ENCODE results near the gene RPUSD3.
A peak's percentile ranks its signal among the peaks of the same experiment; 100 is the strongest.
"Not testable (repeated sequence)": the region's sequence is repeated elsewhere in the genome, so short reads cannot be mapped to it uniquely, and the experiment has no call there.

RPUSD3 gene

GRCh38 chr3:9879830-9880549 lies 36.2 kb upstream of the RPUSD3 start, which contains the start of gene CIDEC:
TSS of gene CIDEC (minus strand) at chr3:9880253. CDS start at chr3:9878486, 1,767 bp downstream.
- no peaks in the 10 kb centered on the region for H3K36me3 ChIP-seq (ENCODE audit: insufficient read depth, low read length)
- H3K4me3 ChIP-seq (ENCODE audit: low read depth in 1 of 2, low read length in 2 of 2), result no peak within 1 kb of the TSS
- no peaks in the 10 kb centered on the region for H3K4me1 ChIP-seq (ENCODE audit: insufficient read depth, low read length)
- no peak within 1 kb of the TSS for H3K27ac ChIP-seq (ENCODE audit: low read depth, low read length)
- H3K9me3 ChIP-seq (ENCODE audit: low read length), result no peaks in the 10 kb centered on the region
- no peaks in the 10 kb centered on the region for H3K27me3 ChIP-seq (ENCODE audit: control insufficient read depth in 1 of 2, insufficient read depth in 2 of 2, low read length in 2 of 2)
- no peak within 1 kb of the TSS for H3K9ac ChIP-seq (ENCODE audit: low read length)

- no peak overlapping the region for H3K27ac ChIP-seq (ENCODE audit: low read depth, low read length)
- H3K4me3 ChIP-seq (ENCODE audit: low read depth in 1 of 2, low read length in 2 of 2), result no peak overlapping the region
- H3K27me3 ChIP-seq (ENCODE audit: control insufficient read depth in 1 of 2, insufficient read depth in 2 of 2, low read length in 2 of 2), result no peaks in the 10 kb centered on the region
- H3K9me3 ChIP-seq (ENCODE audit: low read length), result no peaks in the 10 kb centered on the region
- H3K36me3 ChIP-seq (ENCODE audit: insufficient read depth, low read length), result no peaks in the 10 kb centered on the region
- H3K9ac ChIP-seq (ENCODE audit: low read length), result no peak overlapping the region
- no peaks in the 10 kb centered on the region for H3K4me1 ChIP-seq (ENCODE audit: insufficient read depth, low read length)
Measured at GRCh38 chr3:9878700-9879099, 34.9 kb upstream of the RPUSD3 start.

- no peaks in the 10 kb centered on the region for H3K27me3 ChIP-seq (ENCODE audit: control insufficient read depth in 1 of 2, insufficient read depth in 2 of 2, low read length in 2 of 2)
- H3K4me3 ChIP-seq (ENCODE audit: low read depth in 1 of 2, low read length in 2 of 2), result no peak overlapping the region
- H3K27ac ChIP-seq (ENCODE audit: low read depth, low read length), result no peak overlapping the region
- H3K9ac ChIP-seq (ENCODE audit: low read length), result no peak overlapping the region
- no peaks in the 10 kb centered on the region for H3K9me3 ChIP-seq (ENCODE audit: low read length)
- no peaks in the 10 kb centered on the region for H3K4me1 ChIP-seq (ENCODE audit: insufficient read depth, low read length)
- no peaks in the 10 kb centered on the region for H3K36me3 ChIP-seq (ENCODE audit: insufficient read depth, low read length)
Measured at GRCh38 chr3:9876991-9877390, 33.2 kb upstream of the RPUSD3 start.

GRCh38 chr3:9876255-9876654 lies 32.4 kb upstream of the RPUSD3 start:
- not testable (repeated sequence) for H3K27me3 ChIP-seq (ENCODE audit: control insufficient read depth in 1 of 2, insufficient read depth in 2 of 2, low read length in 2 of 2); H3K36me3 ChIP-seq (ENCODE audit: insufficient read depth, low read length); H3K9ac ChIP-seq (ENCODE audit: low read length); H3K4me1 ChIP-seq (ENCODE audit: insufficient read depth, low read length); H3K4me3 ChIP-seq (ENCODE audit: low read depth in 1 of 2, low read length in 2 of 2); H3K27ac ChIP-seq (ENCODE audit: low read depth, low read length); H3K9me3 ChIP-seq (ENCODE audit: low read length)

GRCh38 chr3:9875448-9875847 lies 31.6 kb upstream of the RPUSD3 start:
- Histone ChIP-seq H3K9ac (ENCODE audit: low read length) (no peak overlapping the region), H3K27me3 (ENCODE audit: control insufficient read depth in 1 of 2, insufficient read depth in 2 of 2, low read length in 2 of 2) (no peaks in the 10 kb centered on the region), H3K4me1 (ENCODE audit: insufficient read depth, low read length) (no peaks in the 10 kb centered on the region), H3K27ac (ENCODE audit: low read depth, low read length) (no peak overlapping the region), H3K9me3 (ENCODE audit: low read length) (no peaks in the 10 kb centered on the region), H3K36me3 (ENCODE audit: insufficient read depth, low read length) (no peaks in the 10 kb centered on the region), H3K4me3 (ENCODE audit: low read depth in 1 of 2, low read length in 2 of 2) (no peak overlapping the region)

GRCh38 chr3:9872067-9872466 lies 28.3 kb upstream of the RPUSD3 start:
- H3K4me1 ChIP-seq (ENCODE audit: insufficient read depth, low read length); H3K4me3 ChIP-seq (ENCODE audit: low read depth in 1 of 2, low read length in 2 of 2); H3K36me3 ChIP-seq (ENCODE audit: insufficient read depth, low read length); H3K9me3 ChIP-seq (ENCODE audit: low read length); H3K27ac ChIP-seq (ENCODE audit: low read depth, low read length); H3K27me3 ChIP-seq (ENCODE audit: control insufficient read depth in 1 of 2, insufficient read depth in 2 of 2, low read length in 2 of 2); H3K9ac ChIP-seq (ENCODE audit: low read length): not testable (repeated sequence)

GRCh38 chr3:9870978-9871377 lies 27.2 kb upstream of the RPUSD3 start:
- no peaks in the 10 kb centered on the region for H3K36me3 ChIP-seq (ENCODE audit: insufficient read depth, low read length)
- no peaks in the 10 kb centered on the region for H3K27me3 ChIP-seq (ENCODE audit: control insufficient read depth in 1 of 2, insufficient read depth in 2 of 2, low read length in 2 of 2)
- no peak overlapping the region for H3K27ac ChIP-seq (ENCODE audit: low read depth, low read length)
- no peaks in the 10 kb centered on the region for H3K9me3 ChIP-seq (ENCODE audit: low read length)
- H3K4me3 ChIP-seq (ENCODE audit: low read depth in 1 of 2, low read length in 2 of 2), result no peak overlapping the region
- H3K4me1 ChIP-seq (ENCODE audit: insufficient read depth, low read length), result peaks cover 13% of the 10 kb centered on the region
- no peak overlapping the region for H3K9ac ChIP-seq (ENCODE audit: low read length)

DNA sequence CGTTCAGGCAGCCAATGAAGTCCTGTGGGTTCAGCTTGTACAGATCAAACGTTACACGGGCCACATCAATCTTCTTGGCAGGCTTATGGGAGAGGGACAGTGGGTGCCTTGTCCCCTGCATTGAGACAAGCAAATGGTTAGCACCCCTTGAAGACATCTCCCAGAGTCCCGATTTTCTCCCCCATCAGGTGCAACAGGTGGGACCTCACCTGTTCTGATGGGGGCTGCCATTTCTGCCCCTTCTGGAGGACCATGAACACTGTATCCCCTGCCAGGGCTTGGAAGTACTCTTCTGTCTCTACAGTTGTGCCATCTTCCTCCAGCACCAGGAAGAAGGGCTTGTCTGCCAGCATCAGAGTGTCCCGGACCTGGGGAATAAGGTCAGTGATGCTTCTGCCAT lies 26.1 kb upstream of the RPUSD3 start:
- Histone ChIP-seq H3K9ac (ENCODE audit: low read length) (no peak overlapping the region), H3K27ac (ENCODE audit: low read depth, low read length) (no peak overlapping the region), H3K36me3 (ENCODE audit: insufficient read depth, low read length) (no peaks in the 10 kb centered on the region), H3K27me3 (ENCODE audit: control insufficient read depth in 1 of 2, insufficient read depth in 2 of 2, low read length in 2 of 2) (no peaks in the 10 kb centered on the region), H3K9me3 (ENCODE audit: low read length) (no peaks in the 10 kb centered on the region), H3K4me3 (ENCODE audit: low read depth in 1 of 2, low read length in 2 of 2) (no peak overlapping the region), H3K4me1 (ENCODE audit: insufficient read depth, low read length) (peaks cover 23% of the 10 kb centered on the region)

- H3K4me3 ChIP-seq (ENCODE audit: low read depth in 1 of 2, low read length in 2 of 2), result no peak overlapping the region
- H3K9ac ChIP-seq (ENCODE audit: low read length), result no peak overlapping the region
- H3K27me3 ChIP-seq (ENCODE audit: control insufficient read depth in 1 of 2, insufficient read depth in 2 of 2, low read length in 2 of 2), result no peaks in the 10 kb centered on the region
- H3K4me1 ChIP-seq (ENCODE audit: insufficient read depth, low read length), result peaks cover 41% of the 10 kb centered on the region
- H3K36me3 ChIP-seq (ENCODE audit: insufficient read depth, low read length), result no peaks in the 10 kb centered on the region
- no peaks in the 10 kb centered on the region for H3K9me3 ChIP-seq (ENCODE audit: low read length)
- H3K27ac ChIP-seq (ENCODE audit: low read depth, low read length), result peak overlapping the region; percentile 88
Measured at GRCh38 chr3:9867106-9867505, 23.3 kb upstream of the RPUSD3 start.

DNA sequence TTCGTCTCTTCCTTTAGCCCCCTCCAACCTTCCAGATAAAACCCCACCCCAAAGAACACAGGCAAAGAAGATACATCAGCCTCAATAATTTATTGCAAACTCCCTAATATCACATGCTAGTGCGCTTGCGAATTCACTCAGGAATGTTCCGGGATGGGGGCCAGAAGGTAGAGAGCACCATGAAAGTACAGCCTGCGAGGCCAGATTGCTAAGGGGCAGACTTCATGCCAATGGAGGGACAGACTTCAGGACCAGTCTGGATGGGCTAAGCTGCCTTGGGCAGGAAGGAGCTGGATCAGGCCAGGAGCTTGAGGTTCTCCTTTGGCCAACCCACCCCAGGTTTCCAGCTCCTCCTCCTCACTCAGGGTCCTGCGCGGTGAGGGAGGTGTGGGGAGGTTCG lies 22.8 kb upstream of the RPUSD3 start:
- Histone ChIP-seq H3K4me3 (ENCODE audit: low read depth in 1 of 2, low read length in 2 of 2) (no peak overlapping the region), H3K27me3 (ENCODE audit: control insufficient read depth in 1 of 2, insufficient read depth in 2 of 2, low read length in 2 of 2) (no peaks in the 10 kb centered on the region), H3K27ac (ENCODE audit: low read depth, low read length) (peak overlapping the region; percentile 88), H3K9me3 (ENCODE audit: low read length) (no peaks in the 10 kb centered on the region), H3K36me3 (ENCODE audit: insufficient read depth, low read length) (no peaks in the 10 kb centered on the region), H3K4me1 (ENCODE audit: insufficient read depth, low read length) (peaks cover 41% of the 10 kb centered on the region), H3K9ac (ENCODE audit: low read length) (no peak overlapping the region)

GRCh38 chr3:9865125-9865637 lies 21.4 kb upstream of the RPUSD3 start:
- not testable (repeated sequence) for H3K36me3 ChIP-seq (ENCODE audit: insufficient read depth, low read length); H3K9ac ChIP-seq (ENCODE audit: low read length); H3K27me3 ChIP-seq (ENCODE audit: control insufficient read depth in 1 of 2, insufficient read depth in 2 of 2, low read length in 2 of 2); H3K4me3 ChIP-seq (ENCODE audit: low read depth in 1 of 2, low read length in 2 of 2); H3K9me3 ChIP-seq (ENCODE audit: low read length)
- Histone ChIP-seq H3K27ac (ENCODE audit: low read depth, low read length) (peak overlapping the region; percentile 90), H3K4me1 (ENCODE audit: insufficient read depth, low read length) (peaks cover 41% of the 10 kb centered on the region)
